Measurements from ENCODE around the gene PMEPA1. TPM values are rescaled to one million over a fixed set of nuclear protein-coding genes. Genes with fewer than 3 reads are reported as not detected.
A peak's percentile ranks its signal among the peaks of the same experiment; 100 is the strongest.

PMEPA1 gene
- total and polyA plus RNA-seq, 2 experiments from 2014 or later, result 6.1 to 11.8 TPM

- in situ Hi-C loops (cut with MboI), result no loop called here
- H3K4me1 ChIP-seq (ENCODE audit: insufficient read depth), result no peaks in the 10 kb centered on the region
- no peak overlapping the region for H3K9ac ChIP-seq
- no peaks in the 10 kb centered on the region for H3K79me2 ChIP-seq (ENCODE audit: insufficient read depth)
- TF ChIP-seq EZH2phosphoT487 (IDR thresholded peaks at IDR 0.05; ENCODE audit: insufficient read depth, low read depth), result no peak
- no peak for TF ChIP-seq EZH2 (IDR thresholded peaks at IDR 0.05; ENCODE audit: insufficient read depth, poor library complexity, severe bottlenecking)
- no peak overlapping the region for H2AFZ ChIP-seq
- no peaks in the 10 kb centered on the region for H4K20me1 ChIP-seq (ENCODE audit: insufficient read depth)
- no peaks in the 10 kb centered on the region for H3K9me2 ChIP-seq (ENCODE audit: insufficient read depth)
- no peaks in the 10 kb centered on the region for H3K9me3 ChIP-seq (ENCODE audit: low read depth)
- H3K4me3 ChIP-seq, result no peak overlapping the region
- 68% methylated on average over 12 of the region's 12 CpGs for WGBS, 2 experiments (ENCODE audit: low coverage in 1 of 2, low lambda C conversion rate in 2 of 2, missing lambda C conversion rate in 2 of 2)
- H3F3A ChIP-seq (ENCODE audit: insufficient read depth), result no peaks in the 10 kb centered on the region
- no peak overlapping the region for H3K4me2 ChIP-seq (ENCODE audit: unreplicated experiment)
- no peak overlapping the region for H3K27ac ChIP-seq
- no peaks in the 10 kb centered on the region for H3K27me3 ChIP-seq (replicated peaks; ENCODE audit: insufficient read depth)
- no peaks in the 10 kb centered on the region; the same call in 1 of the 2 replicates for H3K36me3 ChIP-seq (ENCODE audit: low read depth)
- peak; percentile 58 for DNase-seq
These were observed 55.3 kb downstream of the PMEPA1 start for GRCh38 chr20:57654363-57654997.

GRCh38 chr20:57653910-57654309, 55.9 kb downstream of the PMEPA1 start:
- Histone ChIP-seq H3K4me2 (ENCODE audit: unreplicated experiment) (no peak overlapping the region), H3K36me3 (ENCODE audit: low read depth) (no peaks in the 10 kb centered on the region; the same call in 1 of the 2 replicates), H3K9ac (no peak overlapping the region), H3K27ac (no peak overlapping the region), H3K4me1 (ENCODE audit: insufficient read depth) (no peaks in the 10 kb centered on the region), H3K4me3 (no peak overlapping the region), H3K79me2 (ENCODE audit: insufficient read depth) (no peaks in the 10 kb centered on the region), H3K9me2 (ENCODE audit: insufficient read depth) (no peaks in the 10 kb centered on the region), H3K9me3 (ENCODE audit: low read depth) (no peaks in the 10 kb centered on the region), H3K27me3 (replicated peaks; ENCODE audit: insufficient read depth) (no peaks in the 10 kb centered on the region), H3F3A (ENCODE audit: insufficient read depth) (no peaks in the 10 kb centered on the region), H2AFZ (no peak overlapping the region), H4K20me1 (ENCODE audit: insufficient read depth) (no peaks in the 10 kb centered on the region)
- in situ Hi-C loops (cut with MboI), result no loop called here
- TF ChIP-seq EZH2phosphoT487 (IDR thresholded peaks at IDR 0.05; ENCODE audit: insufficient read depth, low read depth) (no peak), EZH2 (IDR thresholded peaks at IDR 0.05; ENCODE audit: insufficient read depth, poor library complexity, severe bottlenecking) (no peak)
- no peak for DNase-seq
- 38 to 54% methylated on average over 5 of the region's 5 CpGs for WGBS, 2 experiments (ENCODE audit: low coverage in 1 of 2, low lambda C conversion rate in 2 of 2, missing lambda C conversion rate in 2 of 2)

GRCh38 chr20:57653546-57653900, 56.3 kb downstream of the PMEPA1 start:
- 93 to 94% methylated on average over 8 of the region's 8 CpGs for WGBS, 2 experiments (ENCODE audit: low coverage in 1 of 2, low lambda C conversion rate in 2 of 2, missing lambda C conversion rate in 2 of 2)
- Histone ChIP-seq H4K20me1 (ENCODE audit: insufficient read depth) (no peaks in the 10 kb centered on the region), H2AFZ (no peak overlapping the region), H3K9me2 (ENCODE audit: insufficient read depth) (no peaks in the 10 kb centered on the region), H3F3A (ENCODE audit: insufficient read depth) (no peaks in the 10 kb centered on the region), H3K4me3 (no peak overlapping the region), H3K79me2 (ENCODE audit: insufficient read depth) (no peaks in the 10 kb centered on the region), H3K27ac (no peak overlapping the region), H3K36me3 (ENCODE audit: low read depth) (no peaks in the 10 kb centered on the region; the same call in 1 of the 2 replicates), H3K4me1 (ENCODE audit: insufficient read depth) (no peaks in the 10 kb centered on the region), H3K27me3 (replicated peaks; ENCODE audit: insufficient read depth) (no peaks in the 10 kb centered on the region), H3K4me2 (ENCODE audit: unreplicated experiment) (no peak overlapping the region), H3K9ac (no peak overlapping the region), H3K9me3 (ENCODE audit: low read depth) (no peaks in the 10 kb centered on the region)
- TF ChIP-seq EZH2phosphoT487 (IDR thresholded peaks at IDR 0.05; ENCODE audit: insufficient read depth, low read depth) (no peak), EZH2 (IDR thresholded peaks at IDR 0.05; ENCODE audit: insufficient read depth, poor library complexity, severe bottlenecking) (no peak)
- DNase-seq, result no peak
- in situ Hi-C loops (cut with MboI), result no loop called here

- Histone ChIP-seq H3K79me2 (ENCODE audit: insufficient read depth) (no peaks in the 10 kb centered on the region), H3K4me3 (no peak overlapping the region), H3K4me1 (ENCODE audit: insufficient read depth) (no peaks in the 10 kb centered on the region), H3K27ac (no peak overlapping the region), H3F3A (ENCODE audit: insufficient read depth) (no peaks in the 10 kb centered on the region), H3K4me2 (ENCODE audit: unreplicated experiment) (no peak overlapping the region), H3K9me3 (ENCODE audit: low read depth) (no peaks in the 10 kb centered on the region), H3K9ac (no peak overlapping the region), H4K20me1 (ENCODE audit: insufficient read depth) (no peaks in the 10 kb centered on the region), H3K9me2 (ENCODE audit: insufficient read depth) (no peaks in the 10 kb centered on the region), H3K27me3 (replicated peaks; ENCODE audit: insufficient read depth) (no peaks in the 10 kb centered on the region), H2AFZ (no peak overlapping the region), H3K36me3 (ENCODE audit: low read depth) (no peaks in the 10 kb centered on the region; the same call in 1 of the 2 replicates)
- 92 to 96% methylated on average over 17 to 26 of the region's 28 CpGs for WGBS, 2 experiments (ENCODE audit: low coverage in 1 of 2, low lambda C conversion rate in 2 of 2, missing lambda C conversion rate in 2 of 2)
- in situ Hi-C loops (cut with MboI), result no loop called here
- no peak for DNase-seq
- TF ChIP-seq EZH2phosphoT487 (IDR thresholded peaks at IDR 0.05; ENCODE audit: insufficient read depth, low read depth) (no peak), EZH2 (IDR thresholded peaks at IDR 0.05; ENCODE audit: insufficient read depth, poor library complexity, severe bottlenecking) (no peak)
These were observed 56.9 kb downstream of the PMEPA1 start for GRCh38 chr20:57652606-57653545.
